Upper lobe of left lung (tissue), 4 donors: ENCODE data around the gene JAM3.

Experiments used
- CTCF ChIP-seq, 6 experiments: fragments of 450-650 bp in 4 of 6; fragments of 200-600 bp in 2 of 6; sonication (generic) in 2 of 6; IDR thresholded peaks; one replicate each; pipeline ENCODE4 v1.5.1; 2016 to 2019; ENCODE audit warnings: antibody characterized with exemption in 6 of 6
- EP300 ChIP-seq, 4 donors: sonication (generic); formaldehyde crosslinking; IDR thresholded peaks; one replicate each; pipeline ENCODE4 v1.5.1; 2017; ENCODE audit warnings: antibody characterized with exemption in 4 of 4, control low read depth in 2 of 4
- POLR2A ChIP-seq, 4 donors: fragments of 450-650 bp; IDR thresholded peaks; one replicate each; pipeline ENCODE4 v1.5.1; 2016 to 2017; ENCODE audit warnings: antibody characterized with exemption in 4 of 4, mild to moderate bottlenecking in 2 of 4
- POLR2AphosphoS5 ChIP-seq, 2 donors: sonication (generic); formaldehyde crosslinking; IDR thresholded peaks; one replicate each; pipeline ENCODE4 v1.5.1; 2017; ENCODE audit warnings: antibody characterized with exemption in 2 of 2

GRCh38 chr11:134052395-134052987 is 16.4 kb upstream of the JAM3 start:
- TF ChIP-seq CTCF (IDR thresholded peaks at IDR 0.05) (no peak), EP300 (IDR thresholded peaks at IDR 0.05) (no peak), POLR2AphosphoS5 (IDR thresholded peaks at IDR 0.05) (no peak), POLR2A (IDR thresholded peaks at IDR 0.05) (no peak)
